Activated T-helper 1 cell treated with Interleukin-2 at 50 U/mL for 16 hours (primary cell): ENCODE results near the gene NR0B2.

ENCODE experiments used
- DNase-seq: peaks from one replicate; pipeline ENCODE4 v3.0.0-alpha.2; 2020; ENCODE audit warnings: low read depth

NR0B2 gene

DNA sequence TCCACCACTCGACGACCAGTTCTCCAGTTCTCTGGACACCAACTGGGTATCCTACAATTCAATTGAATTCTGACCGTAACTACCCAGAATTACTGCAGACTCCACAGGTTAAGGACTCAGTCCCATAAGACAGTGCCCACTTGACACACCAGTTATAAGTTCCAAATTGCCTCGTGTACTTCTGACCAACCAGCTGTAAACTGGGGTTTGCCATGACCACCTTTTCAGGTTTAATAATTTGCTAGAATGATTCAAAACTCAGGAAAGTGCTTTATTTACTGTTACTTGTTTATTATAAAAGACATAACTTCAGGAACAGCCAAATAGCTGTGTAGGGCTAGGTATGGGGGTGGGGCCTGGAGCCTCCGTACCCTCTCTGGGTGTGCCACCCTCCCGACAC lies 23.0 kb upstream of the NR0B2 start:
- no peak for DNase-seq

GRCh38 chr1:26932531-26932930 lies 18.8 kb upstream of the NR0B2 start:
- DNase-seq: no peak

GRCh38 chr1:26923711-26924110 lies 9.9 kb upstream of the NR0B2 start:
- no peak for DNase-seq

DNA sequence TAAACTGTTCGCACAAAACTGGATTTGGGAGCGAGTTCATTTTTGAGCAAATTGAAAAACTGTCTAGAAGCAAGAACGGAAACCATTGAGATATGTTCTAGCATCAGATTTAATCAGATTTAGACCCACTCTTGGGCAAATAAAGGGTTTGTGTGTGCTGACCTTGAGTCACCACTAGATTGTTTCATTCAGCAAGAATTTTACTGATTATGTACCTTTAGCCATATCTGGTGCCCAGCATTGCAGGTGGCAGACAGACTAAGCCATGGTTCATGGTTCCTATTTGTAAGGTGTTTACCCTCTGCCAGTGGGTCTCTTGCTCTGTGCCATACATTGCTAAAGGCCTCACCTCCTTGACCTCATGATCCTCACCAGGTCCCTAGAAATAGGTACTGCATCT lies 9.1 kb upstream of the NR0B2 start:
- no peak for DNase-seq

DNA sequence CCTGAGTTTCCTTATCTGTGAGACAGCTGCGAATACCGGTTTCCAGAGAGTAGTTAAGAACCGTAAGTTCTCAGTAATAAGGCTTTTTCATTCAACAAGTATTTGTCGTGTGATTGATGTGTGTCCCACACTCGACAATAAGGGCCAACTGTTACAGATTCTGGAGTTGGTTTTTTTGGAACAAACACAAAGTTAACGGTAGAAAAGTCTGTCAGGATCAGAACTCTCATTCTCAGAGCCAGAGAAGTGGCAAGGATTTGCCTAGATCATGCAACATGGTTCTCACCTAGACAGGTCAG lies 8.6 kb upstream of the NR0B2 start:
- no peak for DNase-seq

DNA sequence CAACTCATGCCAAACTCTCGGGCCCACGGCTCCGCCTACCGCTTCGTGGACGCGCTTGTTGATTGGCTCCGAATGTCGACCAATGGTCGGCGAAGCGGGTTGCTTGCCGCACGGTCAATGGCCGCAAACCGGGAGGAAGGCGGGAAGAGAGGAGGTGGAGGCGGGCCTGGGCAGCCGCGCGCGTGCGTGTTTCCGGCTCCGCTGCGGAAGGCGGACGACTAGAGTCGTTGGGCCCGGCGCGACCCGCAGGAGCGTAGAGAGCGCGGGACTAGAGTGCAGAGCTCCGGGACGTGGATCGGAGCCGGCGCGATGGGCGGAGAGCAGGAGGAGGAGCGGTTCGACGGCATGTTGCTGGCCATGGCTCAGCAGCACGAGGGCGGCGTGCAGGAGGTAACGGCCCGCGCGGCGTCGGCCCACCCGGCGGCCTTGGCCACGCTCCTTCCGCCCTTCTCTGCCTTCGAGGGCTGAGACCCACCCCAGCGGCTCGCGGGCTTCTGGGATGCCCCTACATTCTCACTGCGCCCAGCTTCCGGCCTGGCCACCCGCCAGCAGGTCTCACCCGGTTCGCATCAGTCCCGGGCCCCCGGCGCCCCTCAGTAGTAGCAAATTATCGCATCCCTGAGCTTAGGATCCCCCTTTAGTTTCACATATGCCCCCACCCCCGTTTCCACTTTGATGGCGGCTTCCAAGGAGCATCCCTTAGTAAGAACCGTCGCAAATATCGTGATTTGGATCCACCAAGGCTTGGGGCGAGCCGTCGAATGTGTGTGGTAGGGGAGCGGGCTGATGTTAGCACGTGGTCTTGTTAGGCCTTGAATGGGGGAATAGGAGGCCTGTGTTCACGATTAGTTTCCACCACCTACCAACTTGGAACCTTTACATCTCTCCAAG lies 8.0 kb upstream of the NR0B2 start, which contains the start of gene NUDC:
TSS of gene NUDC (plus strand) at position 204 of the 891 bp plus-strand sequence. CDS start at position 310, 106 bp downstream.
- DNase-seq: peak; percentile 92

- DNase-seq: no peak
Measured at GRCh38 chr1:26921126-26921539, 7.4 kb upstream of the NR0B2 start.

GRCh38 chr1:26915204-26915842 lies 1.5 kb upstream of the NR0B2 start:
- no peak for DNase-seq

- DNase-seq: no peak
Measured at GRCh38 chr1:26913389-26913753, 404 bp downstream of the NR0B2 start.

GRCh38 chr1:26912147-26912490 lies 1.7 kb downstream of the NR0B2 start:
- no peak for DNase-seq

DNA sequence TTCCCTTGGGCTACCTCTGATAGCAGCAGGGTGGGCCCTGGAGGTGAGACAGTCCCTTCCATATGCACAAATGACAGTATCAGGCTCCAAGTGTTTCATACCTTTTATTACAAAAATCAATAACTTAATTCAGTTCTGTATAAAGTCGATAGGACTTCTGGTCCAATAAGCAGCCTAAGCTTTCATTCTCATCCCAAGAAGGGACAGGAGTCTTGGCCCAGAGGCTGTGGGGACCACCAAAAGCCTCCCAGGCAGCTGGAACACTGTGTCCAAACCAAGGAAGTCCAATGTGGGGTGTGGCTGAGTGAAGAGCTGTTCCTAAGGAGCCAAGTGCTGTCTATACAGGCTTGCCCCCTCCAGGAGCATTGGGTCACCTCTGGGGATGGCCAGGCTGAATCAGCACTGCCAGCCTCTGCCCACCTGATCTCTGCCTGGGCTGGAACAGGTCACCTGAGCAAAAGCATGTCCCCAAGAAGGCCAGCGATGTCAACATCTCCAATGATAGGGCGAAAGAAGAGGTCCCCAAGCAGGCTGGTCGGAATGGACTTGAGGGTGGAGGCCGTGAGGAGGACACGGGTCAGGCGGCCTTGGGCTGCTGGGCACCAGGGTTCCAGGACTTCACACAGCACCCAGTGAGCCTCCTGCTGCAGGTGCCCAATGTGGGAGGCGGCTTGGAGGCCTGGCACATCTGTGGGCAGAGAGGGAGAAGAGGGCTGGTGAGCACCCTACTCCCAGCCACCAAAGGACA lies 2.2 kb downstream of the NR0B2 start:
- no peak for DNase-seq

DNA sequence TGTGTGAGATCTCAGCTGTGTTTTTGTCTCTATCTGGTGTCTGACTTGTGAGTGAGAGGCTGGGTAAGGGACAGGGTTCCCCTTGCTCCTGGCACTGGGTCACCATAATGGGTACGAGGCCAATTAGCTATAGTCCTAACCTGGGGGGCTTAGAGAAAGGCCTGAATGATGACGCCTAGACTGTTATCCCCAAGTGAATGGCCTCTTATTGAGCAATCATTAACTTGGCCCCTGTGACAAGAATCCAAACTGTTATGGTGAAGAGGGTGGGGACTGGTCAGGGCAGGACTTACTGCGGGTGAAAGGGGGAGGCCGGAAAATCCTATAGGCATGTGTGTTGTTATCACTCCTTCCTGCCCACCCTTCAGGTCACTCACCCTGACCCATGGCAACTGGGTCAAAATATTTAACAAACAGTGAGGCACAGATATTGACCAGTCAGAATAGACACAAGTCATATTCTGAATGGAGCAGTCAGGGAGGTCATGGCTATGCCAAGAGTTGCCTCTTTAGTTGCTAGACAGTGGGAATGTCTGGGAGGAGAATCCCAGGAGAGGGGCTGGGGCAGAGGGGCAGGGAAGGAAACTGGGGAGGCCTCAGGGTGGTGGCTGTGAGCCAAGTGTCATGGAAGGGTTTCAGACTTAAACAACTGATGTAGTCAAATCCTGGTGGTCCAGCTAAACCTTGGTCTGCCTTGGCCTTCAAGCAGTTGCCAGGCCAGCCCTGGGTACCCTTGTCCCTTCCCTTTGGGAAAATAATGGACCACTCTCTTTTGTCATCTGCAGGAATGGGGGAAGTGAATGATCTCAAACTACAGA lies 3.2 kb downstream of the NR0B2 start:
- no peak for DNase-seq

GRCh38 chr1:26909951-26910342 lies 3.8 kb downstream of the NR0B2 start:
- DNase-seq: no peak

- no peak for DNase-seq
Measured at GRCh38 chr1:26907071-26907917, 6.5 kb downstream of the NR0B2 start.

- no peak for DNase-seq
Measured at GRCh38 chr1:26900815-26901511, 12.8 kb downstream of the NR0B2 start.

- peak; percentile 71 for DNase-seq
Measured at GRCh38 chr1:26900001-26900814, 13.6 kb downstream of the NR0B2 start, which contains the start of gene GPATCH3. Gene GPATCH3 (minus strand): TSS chr1:26900467. CDS start chr1:26900442, 25 bp downstream.

DNA sequence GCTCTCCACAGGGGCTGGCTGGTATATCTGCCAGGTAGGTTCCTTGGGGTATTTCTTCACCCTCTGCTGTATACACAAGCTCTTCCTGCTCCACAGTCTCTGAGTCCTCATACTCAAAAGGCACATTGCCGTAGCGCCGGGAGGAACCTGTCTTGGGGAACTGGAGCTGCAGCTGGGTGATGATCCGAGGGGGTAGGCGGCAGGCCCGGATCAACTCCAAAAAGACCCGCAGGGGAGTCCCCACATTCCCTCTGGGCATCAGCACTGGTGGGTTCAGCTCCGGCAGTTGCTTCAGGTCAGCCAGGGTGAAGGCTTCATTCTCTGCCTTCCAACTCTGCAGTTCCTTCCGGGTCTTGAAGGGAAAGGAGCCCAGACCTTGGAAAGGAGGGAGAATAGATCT lies 16.4 kb downstream of the NR0B2 start:
- no peak for DNase-seq

GRCh38 chr1:26894263-26894662 lies 19.5 kb downstream of the NR0B2 start:
- DNase-seq: no peak

DNA sequence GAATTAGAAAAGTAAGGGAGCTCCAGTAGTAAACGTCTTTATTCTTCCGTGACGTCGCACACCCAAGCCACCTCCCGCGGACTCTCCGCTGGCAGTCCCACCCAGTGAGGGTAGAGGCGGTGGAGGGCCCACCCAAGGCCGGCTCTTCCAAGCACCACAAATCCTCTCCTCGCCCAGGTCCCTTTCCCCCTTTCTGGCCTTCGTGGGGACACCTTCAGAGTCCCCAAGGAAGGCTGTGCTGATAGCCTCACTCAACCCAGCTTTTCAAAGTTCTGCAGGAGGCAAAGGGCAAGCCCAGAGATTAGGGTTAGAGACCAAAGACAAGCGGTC lies 23.3 kb downstream of the NR0B2 start:
- no peak for DNase-seq
